ENCODE data around the gene SYT17.

- TF ChIP-seq, protein P1, sequence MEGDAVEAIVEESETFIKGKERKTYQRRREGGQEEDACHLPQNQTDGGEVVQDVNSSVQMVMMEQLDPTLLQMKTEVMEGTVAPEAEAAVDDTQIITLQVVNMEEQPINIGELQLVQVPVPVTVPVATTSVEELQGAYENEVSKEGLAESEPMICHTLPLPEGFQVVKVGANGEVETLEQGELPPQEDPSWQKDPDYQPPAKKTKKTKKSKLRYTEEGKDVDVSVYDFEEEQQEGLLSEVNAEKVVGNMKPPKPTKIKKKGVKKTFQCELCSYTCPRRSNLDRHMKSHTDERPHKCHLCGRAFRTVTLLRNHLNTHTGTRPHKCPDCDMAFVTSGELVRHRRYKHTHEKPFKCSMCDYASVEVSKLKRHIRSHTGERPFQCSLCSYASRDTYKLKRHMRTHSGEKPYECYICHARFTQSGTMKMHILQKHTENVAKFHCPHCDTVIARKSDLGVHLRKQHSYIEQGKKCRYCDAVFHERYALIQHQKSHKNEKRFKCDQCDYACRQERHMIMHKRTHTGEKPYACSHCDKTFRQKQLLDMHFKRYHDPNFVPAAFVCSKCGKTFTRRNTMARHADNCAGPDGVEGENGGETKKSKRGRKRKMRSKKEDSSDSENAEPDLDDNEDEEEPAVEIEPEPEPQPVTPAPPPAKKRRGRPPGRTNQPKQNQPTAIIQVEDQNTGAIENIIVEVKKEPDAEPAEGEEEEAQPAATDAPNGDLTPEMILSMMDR (IDR thresholded peaks at IDR 0.05): no peak
- no peak for TF ChIP-seq POLR2A (IDR thresholded peaks at IDR 0.05)
Observed at GRCh38 chr16:19133600-19133999, 34.4 kb upstream of the SYT17 start.
